ENCODE results near the gene SNX24. TPM values are rescaled to one million over a fixed set of nuclear protein-coding genes. Genes with fewer than 3 reads are reported as not detected.

SNX24 gene
- polyA plus RNA-seq, 3 donors = 3.5 to 10.6 (median 8.0) TPM

GRCh38 chr5:122864842-122865241 lies 19.4 kb downstream of the SNX24 start:
- no CpG with 5 or more reads among the region's 1 CpG for WGBS (ENCODE audit: insufficient coverage)
- H2AFZ ChIP-seq (ENCODE audit: insufficient read depth, low read depth, low read length, poor library complexity, severe bottlenecking) = no peak overlapping the region
- H4K20me1 ChIP-seq (ENCODE audit: insufficient read depth, low read length) = no peaks in the 10 kb centered on the region
- no peak for TF ChIP-seq CTCF (IDR thresholded peaks at IDR 0.05)
- H3K4me1 ChIP-seq (ENCODE audit: control insufficient read depth in 1 of 2, insufficient read depth in 2 of 2, low read length in 2 of 2) = no peaks in the 10 kb centered on the region
- no peak for DNase-seq
- peaks cover 0 to 6% (median 3%) of the 10 kb centered on the region in 7 donors for H3K9me3 Mint-ChIP-seq
- H3K79me2 ChIP-seq (ENCODE audit: insufficient read depth, low read length) = no peaks in the 10 kb centered on the region
- peaks cover 0 to 16% of the 10 kb centered on the region in 2 donors for H3K36me3 ChIP-seq (replicated peaks in 1 of 2; ENCODE audit: control insufficient read depth in 1 of 2, insufficient read depth in 2 of 2, low read length in 2 of 2)
- no peak overlapping the region for H3K4me2 ChIP-seq (replicated peaks; ENCODE audit: extremely low read depth, low read length, poor library complexity, severe bottlenecking)
- H3K36me3 Mint-ChIP-seq = peaks cover 2 to 16% of the 10 kb centered on the region in 2 donors
- no peak overlapping the region for H3K4me3 Mint-ChIP-seq
- H3K9me3 ChIP-seq (replicated peaks in 1 of 2; ENCODE audit: control insufficient read depth in 1 of 2, insufficient read depth in 1 of 2, low read length in 2 of 2) = no peaks in the 10 kb centered on the region
- H3K27me3 ChIP-seq (ENCODE audit: control insufficient read depth in 2 of 2, insufficient read depth in 2 of 2, low read length in 2 of 2) = no peaks in the 10 kb centered on the region
- H3K27ac ChIP-seq (ENCODE audit: low read depth in 1 of 2, low read length in 2 of 2) = no peak overlapping the region
- no peak overlapping the region for H3K27ac Mint-ChIP-seq
- H3K4me3 ChIP-seq (replicated peaks in 1 of 3; ENCODE audit: low read depth in 2 of 3, low read length in 3 of 3) = no peak overlapping the region
- no peaks in the 10 kb centered on the region for H3K4me1 Mint-ChIP-seq
- no peaks in the 10 kb centered on the region for H3K27me3 Mint-ChIP-seq (ENCODE audit: low read depth in 3 of 3)
- H3K9ac ChIP-seq (ENCODE audit: insufficient read depth, low read length, poor library complexity, severe bottlenecking) = no peak overlapping the region
- intact Hi-C loops (cut with micrococcal nuclease) = no loop called here

GRCh38 chr5:122870219-122870856 lies 24.9 kb downstream of the SNX24 start:
- Histone ChIP-seq H3K36me3 (replicated peaks in 1 of 2; ENCODE audit: control insufficient read depth in 1 of 2, insufficient read depth in 2 of 2, low read length in 2 of 2) (peaks cover 0 to 16% of the 10 kb centered on the region in 2 donors), H3K27me3 (ENCODE audit: control insufficient read depth in 2 of 2, insufficient read depth in 2 of 2, low read length in 2 of 2) (no peaks in the 10 kb centered on the region), H3K9me3 (replicated peaks in 1 of 2; ENCODE audit: control insufficient read depth in 1 of 2, insufficient read depth in 1 of 2, low read length in 2 of 2) (no peaks in the 10 kb centered on the region), H3K4me3 (replicated peaks in 1 of 3; ENCODE audit: low read depth in 2 of 3, low read length in 3 of 3) (no peak overlapping the region), H3K27ac (ENCODE audit: low read depth in 1 of 2, low read length in 2 of 2) (no peak overlapping the region), H4K20me1 (ENCODE audit: insufficient read depth, low read length) (no peaks in the 10 kb centered on the region), H3K9ac (ENCODE audit: insufficient read depth, low read length, poor library complexity, severe bottlenecking) (no peak overlapping the region), H3K4me2 (replicated peaks; ENCODE audit: extremely low read depth, low read length, poor library complexity, severe bottlenecking) (no peak overlapping the region), H2AFZ (ENCODE audit: insufficient read depth, low read depth, low read length, poor library complexity, severe bottlenecking) (no peak overlapping the region), H3K79me2 (ENCODE audit: insufficient read depth, low read length) (no peaks in the 10 kb centered on the region), H3K4me1 (ENCODE audit: control insufficient read depth in 1 of 2, insufficient read depth in 2 of 2, low read length in 2 of 2) (peaks cover 0 to 8% of the 10 kb centered on the region in 2 donors)
- 90% methylated on average over 6 of the region's 7 CpGs for WGBS (ENCODE audit: insufficient coverage)
- peaks cover 0 to 3% (median 0%) of the 10 kb centered on the region in 7 donors for H3K9me3 Mint-ChIP-seq
- H3K27me3 Mint-ChIP-seq (ENCODE audit: low read depth in 3 of 3) = no peaks in the 10 kb centered on the region
- H3K36me3 Mint-ChIP-seq = peaks cover 2 to 16% of the 10 kb centered on the region in 2 donors
- intact Hi-C loops (cut with micrococcal nuclease) = no loop called here
- no peak for DNase-seq
- TF ChIP-seq CTCF (IDR thresholded peaks at IDR 0.05) = no peak
- peaks cover 6% of the 10 kb centered on the region for H3K4me1 Mint-ChIP-seq
- H3K4me3 Mint-ChIP-seq = no peak overlapping the region
- H3K27ac Mint-ChIP-seq = no peak overlapping the region

Measured in CD14-positive monocyte (primary cell).